Measurements from ENCODE around the gene FOXP4.

The FOXP4 gene

DNA sequence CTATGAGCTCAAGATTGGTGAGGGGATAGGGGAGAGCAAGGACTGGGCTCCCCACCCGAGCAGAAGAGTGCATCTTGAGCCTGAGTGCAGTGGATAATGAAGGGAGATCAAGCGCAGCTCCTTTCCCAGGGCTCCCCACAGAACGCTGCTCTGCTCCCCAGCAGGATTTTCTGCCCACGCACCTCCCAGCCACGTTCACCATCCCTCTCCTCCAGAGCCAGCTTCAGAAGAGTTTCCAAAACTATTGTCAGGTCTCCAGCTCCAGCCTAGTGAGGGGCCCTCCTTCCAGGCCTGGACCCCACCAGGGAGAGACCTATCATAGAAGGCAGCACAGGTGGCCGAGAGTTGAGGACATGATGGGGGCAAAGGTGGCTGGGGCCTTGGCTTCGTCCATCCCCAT, 34.5 kb downstream of the FOXP4 start:
- no peak for DNase-seq (ENCODE audit: low read depth in 2 of 3, low spot score in 2 of 3)

- no peak for DNase-seq (ENCODE audit: low read depth in 2 of 3, low spot score in 2 of 3)
Observed at GRCh38 chr6:41581381-41581991, 35.3 kb downstream of the FOXP4 start.

- no peak for DNase-seq (ENCODE audit: low read depth in 2 of 3, low spot score in 2 of 3)
Observed at GRCh38 chr6:41582540-41582939, 36.4 kb downstream of the FOXP4 start.

GRCh38 chr6:41583565-41583964, 37.4 kb downstream of the FOXP4 start:
- no peak for DNase-seq (ENCODE audit: low read depth in 2 of 3, low spot score in 2 of 3)

- DNase-seq (ENCODE audit: low read depth in 2 of 3, low spot score in 2 of 3), result no peak
Observed at GRCh38 chr6:41584205-41584604, 38.0 kb downstream of the FOXP4 start.

DNA sequence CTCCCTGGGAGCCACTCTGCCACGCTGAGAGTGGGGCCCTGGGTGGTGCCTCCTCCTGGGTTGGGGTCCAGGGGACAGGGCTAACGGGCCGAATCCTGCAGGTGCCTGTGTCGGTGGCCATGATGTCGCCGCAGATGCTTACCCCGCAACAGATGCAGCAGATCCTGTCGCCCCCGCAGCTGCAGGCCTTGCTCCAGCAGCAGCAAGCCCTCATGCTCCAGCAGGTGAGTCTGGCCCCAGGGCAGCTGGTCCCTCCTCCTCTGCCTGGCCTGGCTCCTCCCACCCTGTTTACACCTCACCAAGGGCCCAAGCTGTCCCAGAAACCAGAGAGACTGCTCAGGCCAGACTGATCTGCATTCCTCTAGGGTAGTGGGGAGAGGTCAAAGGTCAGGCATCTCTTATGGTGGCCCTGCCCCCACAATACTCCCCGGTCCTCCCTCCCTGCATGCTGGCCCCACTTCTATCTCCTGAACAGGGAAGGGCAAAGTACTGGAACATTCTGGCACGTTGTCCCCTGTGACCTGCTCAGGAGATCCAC, 38.6 kb downstream of the FOXP4 start:
- no peak for DNase-seq (ENCODE audit: low read depth in 2 of 3, low spot score in 2 of 3)

GRCh38 chr6:41585605-41586004, 39.4 kb downstream of the FOXP4 start:
- DNase-seq (ENCODE audit: low read depth in 2 of 3, low spot score in 2 of 3), result no peak

DNA sequence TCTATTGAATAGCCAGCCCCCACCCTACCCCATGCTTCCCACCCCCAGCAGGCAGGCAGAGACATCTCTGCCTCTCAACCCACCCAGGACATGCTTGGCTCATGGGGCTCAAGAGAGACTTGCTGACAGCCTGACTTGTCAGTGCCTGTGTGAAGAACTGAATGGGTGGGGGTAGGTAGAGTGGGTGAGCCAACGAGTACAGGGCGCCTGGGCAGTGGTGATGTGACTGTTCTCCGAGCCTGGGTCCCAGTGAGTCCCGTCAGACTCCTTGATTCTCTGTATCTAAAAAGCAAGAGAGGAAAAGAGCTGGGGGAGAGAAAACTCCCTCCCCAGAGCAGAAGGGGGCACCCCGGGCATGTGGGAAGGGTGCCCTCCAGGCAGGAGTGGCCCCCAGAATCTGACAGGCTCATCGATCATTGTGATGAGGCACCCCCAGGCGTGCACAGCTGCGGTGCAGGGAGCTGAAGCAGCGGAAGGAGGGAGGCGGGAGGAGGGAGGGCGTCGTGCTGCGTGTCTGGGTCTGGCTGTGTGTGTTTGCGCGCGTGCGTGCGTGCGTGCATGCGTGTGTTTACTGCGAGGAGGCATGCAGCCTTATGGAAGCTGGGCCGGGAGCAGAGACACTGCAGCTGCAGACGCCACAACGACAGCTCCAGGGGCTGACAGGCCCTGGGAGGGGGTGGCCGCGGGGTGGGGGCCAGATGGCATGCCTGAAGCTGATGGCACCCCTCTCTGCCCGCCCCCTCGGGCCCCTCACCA, 40.2 kb downstream of the FOXP4 start:
- DNase-seq (ENCODE audit: low read depth in 2 of 3, low spot score in 2 of 3), result no peak

DNA sequence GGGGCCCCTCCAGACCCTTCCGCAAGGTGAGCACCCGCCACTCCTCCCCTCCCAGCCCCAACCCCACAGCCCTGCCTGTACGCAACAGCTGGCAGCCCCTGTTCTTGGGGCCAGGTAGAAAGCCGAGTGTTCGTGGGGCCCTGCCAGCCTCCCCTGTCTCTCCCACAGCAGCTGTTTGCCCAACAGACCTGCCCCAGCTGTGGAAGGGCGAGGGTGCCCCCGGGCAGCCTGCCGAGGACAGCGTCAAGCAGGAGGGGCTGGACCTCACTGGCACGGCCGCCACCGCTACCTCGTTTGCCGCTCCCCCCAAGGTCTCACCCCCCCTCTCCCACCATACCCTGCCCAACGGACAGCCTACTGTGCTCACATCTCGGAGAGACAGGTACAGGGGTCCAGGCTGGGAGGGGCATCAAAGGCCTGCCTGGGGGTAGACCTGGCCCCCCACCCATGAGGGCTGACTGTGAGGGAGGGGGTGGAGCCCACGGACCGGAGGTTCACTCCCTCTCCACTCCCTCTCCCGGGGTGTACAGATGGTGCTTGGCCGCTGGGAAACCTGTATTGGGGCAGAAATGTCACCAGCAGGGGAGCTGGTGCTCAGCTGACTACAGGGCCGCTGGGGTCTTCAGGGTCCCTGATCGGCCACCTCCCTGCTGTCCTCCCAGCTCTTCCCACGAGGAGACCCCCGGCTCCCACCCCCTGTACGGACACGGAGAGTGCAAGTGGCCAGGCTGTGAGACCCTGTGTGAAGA, 41.1 kb downstream of the FOXP4 start:
- no peak for DNase-seq (ENCODE audit: low read depth in 2 of 3, low spot score in 2 of 3)

- DNase-seq (ENCODE audit: low read depth in 2 of 3, low spot score in 2 of 3), result no peak
Observed at GRCh38 chr6:41588111-41588510, 41.9 kb downstream of the FOXP4 start.

DNA sequence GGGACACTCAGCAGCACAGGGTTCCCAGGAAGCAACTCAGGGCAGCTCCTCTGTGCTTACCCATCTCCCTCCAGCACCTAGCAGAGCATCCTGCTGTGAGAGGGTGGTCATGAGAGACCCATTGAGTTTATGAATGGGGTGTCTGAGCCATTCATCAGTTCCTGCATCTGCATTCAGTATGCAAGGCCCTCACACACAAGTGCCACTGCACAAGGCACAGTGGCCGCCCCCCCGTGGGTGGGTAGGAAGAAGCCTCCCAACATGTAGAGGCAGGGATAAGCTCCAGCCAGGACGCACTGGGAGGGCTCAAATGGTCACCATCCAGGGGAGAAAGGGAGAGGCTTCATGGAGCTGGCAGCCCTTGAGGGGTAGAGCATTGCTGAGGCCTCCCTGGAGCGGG, 43.0 kb downstream of the FOXP4 start:
- DNase-seq (ENCODE audit: low read depth in 2 of 3, low spot score in 2 of 3), result no peak

- no peak for DNase-seq (ENCODE audit: low read depth in 2 of 3, low spot score in 2 of 3)
Observed at GRCh38 chr6:41589636-41590622, 43.7 kb downstream of the FOXP4 start.

- DNase-seq (ENCODE audit: low read depth in 2 of 3, low spot score in 2 of 3), result no peak
Observed at GRCh38 chr6:41591122-41591521, 44.9 kb downstream of the FOXP4 start.

DNA sequence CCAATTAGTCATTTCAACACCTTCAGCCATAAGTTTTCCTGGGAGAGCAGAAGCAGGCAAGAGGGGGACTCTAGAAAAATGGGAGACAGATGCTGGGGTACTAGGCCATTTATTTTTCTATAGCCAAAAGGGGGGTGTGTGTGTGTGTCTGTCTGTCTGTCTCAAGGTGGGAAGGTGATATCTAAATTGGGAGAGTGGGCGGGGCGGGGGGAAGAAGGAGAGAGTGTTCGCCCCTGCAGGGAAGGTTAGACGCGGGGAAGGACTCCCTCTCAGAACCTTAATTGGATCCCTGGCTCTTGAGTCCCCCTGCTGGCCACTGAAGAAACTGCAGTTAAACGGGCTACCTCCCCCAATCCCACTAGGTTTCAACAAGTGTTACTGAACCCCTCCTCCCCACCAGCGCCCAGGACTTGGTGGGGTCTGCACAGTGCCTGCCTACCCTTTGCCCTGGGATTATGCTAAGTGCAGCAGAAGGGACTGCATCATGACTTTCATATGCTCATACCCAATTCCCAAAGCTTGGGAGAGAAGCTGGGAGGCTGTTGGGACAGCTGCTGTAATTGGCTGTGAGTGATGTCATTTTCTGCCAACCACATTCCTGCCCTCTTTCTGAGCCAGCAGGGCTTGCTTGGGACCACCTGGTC, 45.8 kb downstream of the FOXP4 start:
- peak; percentile 42 to 84 (median 73) for DNase-seq (ENCODE audit: low read depth in 2 of 3, low spot score in 2 of 3)

GRCh38 chr6:41593406-41593805, 47.2 kb downstream of the FOXP4 start:
- no peak for DNase-seq (ENCODE audit: low read depth in 2 of 3, low spot score in 2 of 3)

GRCh38 chr6:41593839-41594238, 47.7 kb downstream of the FOXP4 start:
- DNase-seq (ENCODE audit: low read depth in 2 of 3, low spot score in 2 of 3), result no peak

DNA sequence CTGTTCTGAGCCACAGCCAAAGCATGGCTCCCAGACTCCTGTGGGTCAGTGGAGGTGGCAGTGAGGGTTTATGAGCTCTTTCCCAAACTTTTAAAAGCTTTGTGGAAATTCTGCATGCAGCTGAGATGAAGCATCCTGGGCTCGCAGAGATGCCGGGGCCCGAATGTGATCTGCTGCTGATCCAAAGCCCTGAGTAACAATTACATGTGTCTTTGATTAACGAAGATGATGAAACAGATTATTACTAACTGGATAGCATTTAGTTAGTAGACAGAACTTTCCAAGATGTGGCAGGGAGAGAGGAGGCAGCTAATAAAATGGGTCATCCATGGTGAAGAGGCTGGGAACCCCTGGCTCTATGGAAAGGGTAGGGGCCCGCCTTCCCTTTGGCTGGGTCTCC, 48.1 kb downstream of the FOXP4 start:
- DNase-seq (ENCODE audit: low read depth in 2 of 3, low spot score in 2 of 3), result no peak

- no peak for DNase-seq (ENCODE audit: low read depth in 2 of 3, low spot score in 2 of 3)
Observed at GRCh38 chr6:41594766-41595165, 48.6 kb downstream of the FOXP4 start.

- DNase-seq (ENCODE audit: low read depth in 2 of 3, low spot score in 2 of 3), result no peak
Observed at GRCh38 chr6:41595166-41595565, 49.0 kb downstream of the FOXP4 start.

DNA sequence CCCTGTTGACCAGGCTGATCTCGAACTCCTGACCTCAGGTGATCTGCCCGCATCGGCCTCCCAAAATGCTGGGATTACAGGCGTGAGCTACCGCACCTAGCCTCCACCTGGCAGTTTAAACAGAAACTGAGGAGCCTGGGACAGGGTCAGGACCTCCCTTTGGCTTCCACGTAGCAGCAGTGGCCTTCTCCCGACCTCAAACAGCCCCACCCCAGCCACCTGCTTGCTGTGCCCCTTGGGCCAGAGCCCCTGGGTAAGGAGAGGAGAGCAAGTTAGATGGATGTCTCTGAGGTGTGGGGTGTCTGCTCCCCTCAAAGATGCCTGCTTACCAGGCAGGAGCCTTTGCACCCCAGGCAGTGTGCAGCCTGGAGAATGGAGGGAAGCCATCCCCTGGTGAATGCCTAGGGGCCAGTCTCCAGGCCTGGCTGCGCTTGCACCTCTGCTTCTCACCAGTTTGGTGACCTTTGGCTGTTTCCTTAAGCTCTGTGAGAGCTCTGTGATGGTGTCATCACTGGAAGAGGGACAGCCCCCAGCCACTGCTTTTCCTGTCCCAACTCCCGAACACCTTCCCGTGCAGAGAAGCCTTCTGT, 50.0 kb downstream of the FOXP4 start:
- no peak for DNase-seq (ENCODE audit: low read depth in 2 of 3, low spot score in 2 of 3)
